ENCODE measurements around the gene EFCAB12. TPM values are rescaled to one million over a fixed set of nuclear protein-coding genes. Genes with fewer than 3 reads are reported as not detected.
"Not testable (repeated sequence)": the region's sequence is repeated elsewhere in the genome, so short reads cannot be mapped to it uniquely, and the experiment has no call there.

Gene EFCAB12
- total RNA-seq, 2 donors from 2014 or later: 0.82 to 0.93 TPM

- Mint-ChIP-seq H3K9me3 (no peaks in the 10 kb centered on the region), H3K36me3 (no peaks in the 10 kb centered on the region), H3K27ac (no peak overlapping the region)
- ATAC-seq: peak; percentile 7 to 53
- no peak for DNase-seq (ENCODE audit: low spot score in 2 of 2)
These were observed 58.0 kb downstream of the EFCAB12 start for GRCh38 chr3:129370248-129370964.

DNA sequence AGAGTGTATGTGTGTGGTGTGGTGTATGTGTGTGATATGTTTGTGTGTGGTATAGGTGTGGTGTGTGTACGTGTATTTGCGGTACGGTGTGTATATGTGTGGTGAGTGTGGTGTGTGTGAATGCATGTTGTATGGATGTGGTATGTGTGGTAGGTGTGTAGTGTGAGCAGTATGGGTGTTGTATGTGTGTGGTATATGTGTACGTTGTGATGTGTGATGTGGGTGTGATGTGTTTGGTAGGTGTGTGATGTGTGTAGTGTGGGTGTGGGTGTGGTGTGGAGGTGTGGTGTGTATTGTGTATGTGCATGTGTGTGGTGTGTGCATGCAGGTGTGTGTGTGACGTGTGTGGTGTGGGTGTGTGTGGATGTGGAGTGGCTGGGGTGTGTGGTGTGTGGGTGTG is 58.7 kb downstream of the EFCAB12 start:
- Mint-ChIP-seq H3K27ac (no peak overlapping the region), H3K36me3 (no peaks in the 10 kb centered on the region), H3K9me3 (no peaks in the 10 kb centered on the region)
- peak in 1 of 2 donors; percentile 9 for ATAC-seq
- no peak for DNase-seq (ENCODE audit: low spot score in 2 of 2)

DNA sequence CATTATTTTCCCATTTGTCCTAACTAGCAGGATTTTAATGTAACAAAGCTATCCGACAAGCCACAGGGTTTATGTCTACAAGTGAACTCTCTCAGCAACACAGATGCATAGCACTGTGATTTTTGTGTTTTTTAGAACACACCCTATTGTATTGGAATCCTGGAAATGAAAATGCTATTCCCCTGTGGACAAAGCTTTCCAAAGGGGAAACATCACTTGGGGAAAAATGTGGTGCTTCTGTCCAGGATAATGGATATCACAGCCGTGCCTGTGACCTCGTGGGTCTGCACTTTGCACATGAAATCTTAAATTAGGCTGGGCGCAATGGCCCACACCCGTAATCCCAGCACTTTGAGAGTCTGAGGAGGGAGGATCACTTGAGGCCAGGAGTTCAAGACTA is 60.6 kb downstream of the EFCAB12 start:
- H3K27ac Mint-ChIP-seq: no peak overlapping the region
- no peaks in the 10 kb centered on the region for H3K9me3 Mint-ChIP-seq
- DNase-seq (ENCODE audit: low spot score in 2 of 2) (no peak), ATAC-seq (no peak)
- H3K36me3 Mint-ChIP-seq: no peaks in the 10 kb centered on the region

GRCh38 chr3:129366312-129366831 is 62.1 kb downstream of the EFCAB12 start:
- Mint-ChIP-seq H3K27ac (no peak overlapping the region), H3K9me3 (no peaks in the 10 kb centered on the region), H3K36me3 (no peaks in the 10 kb centered on the region)
- DNase-seq (ENCODE audit: low spot score in 2 of 2): no peak
- ATAC-seq: no peak

- no peak for ATAC-seq
- no peak overlapping the region for H3K27ac Mint-ChIP-seq
- H3K9me3 Mint-ChIP-seq: no peaks in the 10 kb centered on the region
- DNase-seq (ENCODE audit: low spot score in 2 of 2): no peak
- no peaks in the 10 kb centered on the region for H3K36me3 Mint-ChIP-seq
These were observed 62.9 kb downstream of the EFCAB12 start for GRCh38 chr3:129365296-129366136.

- H3K9me3 Mint-ChIP-seq; ATAC-seq; H3K36me3 Mint-ChIP-seq; H3K27ac Mint-ChIP-seq; DNase-seq (ENCODE audit: low spot score in 2 of 2): not testable (repeated sequence)
These were observed 63.6 kb downstream of the EFCAB12 start for GRCh38 chr3:129364811-129365210.

- not testable (repeated sequence) for H3K36me3 Mint-ChIP-seq; ATAC-seq; DNase-seq (ENCODE audit: low spot score in 2 of 2); H3K9me3 Mint-ChIP-seq; H3K27ac Mint-ChIP-seq
These were observed 65.1 kb downstream of the EFCAB12 start for GRCh38 chr3:129363356-129363755.

DNA sequence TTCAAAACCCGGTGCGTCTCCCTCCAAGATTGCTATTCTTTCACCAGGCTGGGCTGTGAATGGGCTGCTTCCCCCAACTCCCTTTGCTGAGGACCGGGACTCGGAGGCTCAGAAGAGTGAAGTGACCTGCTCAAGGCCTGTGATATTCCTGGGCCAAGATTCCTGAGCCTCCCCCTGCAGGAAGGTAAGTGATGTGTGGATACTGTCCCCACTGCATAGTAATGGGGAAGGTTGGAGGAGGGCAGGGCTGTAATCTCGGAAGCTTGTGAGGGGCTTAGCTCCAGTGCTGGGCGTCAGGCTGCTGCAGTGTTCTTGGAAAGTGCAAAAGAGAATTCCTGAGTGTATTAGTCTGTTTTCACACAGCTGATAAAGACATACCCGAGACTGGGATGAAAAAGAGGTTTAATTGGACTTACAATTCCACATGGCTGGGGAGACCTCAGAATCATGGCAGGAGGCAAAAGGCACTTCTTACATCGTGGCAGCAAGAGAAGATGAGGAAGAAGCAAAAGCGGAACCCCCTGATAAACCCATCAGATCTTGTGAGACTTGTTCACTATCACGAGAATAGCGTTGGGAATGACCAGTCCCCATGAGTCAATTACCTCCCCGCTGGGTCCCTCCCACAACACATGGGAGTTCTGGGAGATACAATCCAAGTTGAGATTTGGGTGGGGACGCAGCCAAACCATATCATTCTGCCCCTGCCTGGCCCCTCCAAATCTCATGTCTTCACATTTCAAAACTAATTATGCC is 67.6 kb downstream of the EFCAB12 start:
- Mint-ChIP-seq H3K36me3 (no peaks in the 10 kb centered on the region), H3K9me3 (no peaks in the 10 kb centered on the region), H3K27ac (no peak overlapping the region)
- ATAC-seq: no peak
- no peak for DNase-seq (ENCODE audit: low spot score in 2 of 2)

DNA sequence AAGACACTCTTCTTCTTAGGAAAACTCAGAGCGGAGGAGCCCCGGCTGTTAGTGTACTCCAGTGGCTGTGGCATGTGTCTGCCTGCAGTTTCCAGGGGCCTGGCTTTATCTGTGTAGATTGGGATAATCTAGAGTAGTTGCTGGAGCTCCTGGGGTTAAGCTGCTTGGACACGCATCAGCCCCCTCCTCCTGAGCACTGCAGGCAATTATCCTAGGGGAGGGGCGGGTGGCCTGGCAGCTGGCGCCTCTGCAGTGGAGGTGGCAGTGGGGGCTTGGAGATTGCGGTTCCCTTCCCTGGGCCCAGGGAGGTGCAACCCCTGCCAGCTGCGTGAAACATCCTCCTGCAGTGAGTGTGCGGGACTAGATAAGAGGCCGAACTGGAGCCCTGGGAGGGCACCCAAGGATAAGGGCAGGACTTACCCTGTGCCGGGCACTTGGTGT is 68.2 kb downstream of the EFCAB12 start:
- DNase-seq (ENCODE audit: low spot score in 2 of 2) (no peak), ATAC-seq (no peak)
- Mint-ChIP-seq H3K36me3 (no peaks in the 10 kb centered on the region), H3K9me3 (no peaks in the 10 kb centered on the region), H3K27ac (no peak overlapping the region)

DNA sequence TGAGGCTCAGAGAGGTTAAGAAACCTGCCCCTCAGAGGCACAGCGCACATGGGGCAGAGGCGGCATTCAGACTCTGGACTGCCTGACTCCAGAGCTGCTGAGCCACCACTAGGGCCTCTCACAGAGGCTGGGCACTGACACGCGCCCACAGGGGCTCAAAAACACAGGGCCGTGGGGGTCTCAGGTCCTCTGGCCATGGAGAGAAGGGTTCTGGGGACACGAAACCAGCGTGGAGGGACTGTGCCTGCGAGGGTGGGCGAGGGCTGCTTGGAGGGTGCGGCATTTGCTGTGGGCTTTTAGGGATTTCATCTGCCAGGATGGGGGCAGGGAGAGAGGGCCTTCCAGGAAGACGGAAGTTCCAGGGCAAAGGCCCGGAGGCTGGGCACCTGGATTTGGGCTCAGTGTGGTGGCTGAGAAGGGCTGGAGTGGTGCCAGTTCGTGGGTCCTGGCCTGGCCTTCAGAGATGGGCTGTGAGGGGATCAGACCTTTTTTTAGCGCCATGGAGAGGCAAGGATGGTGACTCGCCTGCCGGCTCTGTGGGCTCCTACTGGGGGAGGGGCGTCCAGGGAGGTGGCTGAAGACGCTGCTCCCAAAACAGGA is 69.6 kb downstream of the EFCAB12 start:
- ATAC-seq: no peak
- H3K36me3 Mint-ChIP-seq: no peaks in the 10 kb centered on the region
- H3K27ac Mint-ChIP-seq: no peak overlapping the region
- H3K9me3 Mint-ChIP-seq: no peaks in the 10 kb centered on the region
- no peak for DNase-seq (ENCODE audit: low spot score in 2 of 2)

DNA sequence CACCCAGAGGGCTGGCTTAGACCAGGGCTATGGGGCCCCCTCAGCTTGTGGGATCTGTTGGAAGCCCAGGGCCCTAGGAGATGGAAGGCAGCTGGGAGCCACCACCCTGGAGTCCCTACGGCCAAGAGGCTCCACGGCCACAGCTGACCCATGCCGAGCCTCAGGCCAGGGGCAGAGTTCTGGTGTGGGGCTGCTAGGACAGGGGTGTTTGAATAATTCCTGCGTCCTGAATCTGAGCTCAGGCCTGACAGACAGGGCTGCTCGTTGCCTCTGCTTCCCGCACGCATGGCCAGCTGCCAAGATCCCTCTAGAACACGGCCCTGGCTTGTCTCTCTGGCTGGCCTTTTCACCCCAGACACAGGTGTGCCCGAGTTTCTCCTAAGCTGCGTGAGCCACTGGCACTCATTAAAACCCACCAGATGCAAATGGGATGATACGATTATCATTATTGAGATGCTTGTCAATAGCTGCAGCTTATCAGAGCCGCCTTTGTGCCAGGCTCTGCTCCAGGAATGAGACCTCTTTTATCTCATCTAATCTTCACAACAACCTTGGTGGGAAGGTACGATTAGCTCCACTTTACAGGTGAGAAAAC is 70.2 kb downstream of the EFCAB12 start:
- no peak for ATAC-seq
- H3K9me3 Mint-ChIP-seq: no peaks in the 10 kb centered on the region
- H3K36me3 Mint-ChIP-seq: no peaks in the 10 kb centered on the region
- no peak for DNase-seq (ENCODE audit: low spot score in 2 of 2)
- no peak overlapping the region for H3K27ac Mint-ChIP-seq

- peak overlapping the region in 1 of 2 donors; percentile 19 for H3K27ac Mint-ChIP-seq
- no peak for DNase-seq (ENCODE audit: low spot score in 2 of 2)
- no peaks in the 10 kb centered on the region for H3K9me3 Mint-ChIP-seq
- H3K36me3 Mint-ChIP-seq: no peaks in the 10 kb centered on the region
- no peak for ATAC-seq
These were observed 70.8 kb downstream of the EFCAB12 start for GRCh38 chr3:129357616-129358015.

- Mint-ChIP-seq H3K27ac (no peak overlapping the region), H3K9me3 (no peaks in the 10 kb centered on the region), H3K36me3 (no peaks in the 10 kb centered on the region)
- ATAC-seq: no peak
- no peak for DNase-seq (ENCODE audit: low spot score in 2 of 2)
These were observed 71.5 kb downstream of the EFCAB12 start for GRCh38 chr3:129356756-129357425.

GRCh38 chr3:129353589-129353941 is 74.9 kb downstream of the EFCAB12 start:
- no peaks in the 10 kb centered on the region for H3K9me3 Mint-ChIP-seq
- H3K36me3 Mint-ChIP-seq: no peaks in the 10 kb centered on the region
- DNase-seq (ENCODE audit: low spot score in 2 of 2): no peak
- H3K27ac Mint-ChIP-seq: no peak overlapping the region
- ATAC-seq: no peak

DNA sequence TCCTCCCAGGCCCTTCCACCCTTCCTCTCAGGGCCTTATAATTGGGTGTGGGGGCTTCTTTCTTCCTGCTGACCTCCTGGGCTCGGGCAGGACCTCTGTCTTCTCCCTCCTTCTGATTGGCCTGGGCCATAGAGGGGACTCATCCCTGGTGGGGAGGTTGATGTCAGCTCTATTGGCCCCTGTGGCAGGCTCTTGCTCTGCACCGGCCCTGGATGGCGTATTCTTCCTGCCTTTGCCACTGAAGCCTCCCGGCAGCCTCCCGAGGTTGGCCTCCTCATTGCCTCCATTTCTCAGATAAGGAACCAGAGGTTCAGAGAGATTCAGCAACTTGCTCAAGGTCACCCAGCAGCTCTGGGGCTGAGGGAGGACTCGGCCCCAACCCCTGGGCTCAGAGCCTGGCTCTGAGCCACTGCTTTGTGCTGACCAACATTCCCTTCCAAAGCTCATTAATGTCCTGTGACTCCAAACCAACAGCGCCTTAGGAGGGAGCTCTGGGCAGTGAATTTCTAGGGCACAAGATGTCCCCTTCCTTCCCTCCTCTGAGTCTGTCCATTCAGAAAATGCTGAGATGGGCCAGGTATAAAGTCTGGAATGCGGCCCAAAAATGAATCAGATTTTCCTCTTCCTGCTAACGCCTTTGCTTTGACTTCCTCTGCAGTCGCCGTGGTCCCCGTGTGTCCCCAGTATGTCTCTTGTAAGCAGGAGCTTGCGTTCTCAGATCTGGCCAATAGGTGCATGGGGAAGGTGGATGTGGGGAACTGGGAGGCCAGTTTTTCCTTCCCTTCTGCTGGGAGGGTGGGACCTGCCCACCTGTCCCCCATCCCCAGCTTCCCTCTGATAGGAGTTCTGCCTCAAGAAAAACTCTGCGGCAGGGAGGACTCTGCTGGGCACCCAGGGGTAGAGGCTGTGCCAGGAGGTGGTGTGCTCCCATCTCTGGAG is 75.5 kb downstream of the EFCAB12 start:
- Mint-ChIP-seq H3K27ac (peak overlapping the region in 1 of 2 donors; percentile 69), H3K9me3 (no peaks in the 10 kb centered on the region), H3K36me3 (no peaks in the 10 kb centered on the region)
- no peak for ATAC-seq
- DNase-seq (ENCODE audit: low spot score in 2 of 2): no peak

Measured in activated naive CD4-positive, alpha-beta T cell treated with anti-CD3 and anti-CD28 coated beads, Interleukin-2, amount 50 U/mL, for 72 hours (primary cell).